Prostate gland (tissue), 2 donors: ENCODE data around the gene CARD9.

Source experiments
- POLR2AphosphoS5 ChIP-seq: sonication (generic); formaldehyde crosslinking; IDR thresholded peaks from one replicate; pipeline ENCODE4 v1.6.1; 2017; ENCODE audit warnings: antibody characterized with exemption
- TF ChIP-seq, protein P1 (sequence below), 4 experiments: fragments of 200-600 bp in 2 of 4; fragments of 450-650 bp in 2 of 4; sonication (generic) in 2 of 4; IDR thresholded peaks; 1 replicate in 3 of 4; 2 replicates in 1 of 4; pipeline ENCODE4 v1.5.1; 2016 to 2019; ENCODE audit warnings: antibody characterized with exemption in 4 of 4, mild to moderate bottlenecking in 2 of 4, moderate library complexity in 2 of 4

- TF ChIP-seq, protein P1, sequence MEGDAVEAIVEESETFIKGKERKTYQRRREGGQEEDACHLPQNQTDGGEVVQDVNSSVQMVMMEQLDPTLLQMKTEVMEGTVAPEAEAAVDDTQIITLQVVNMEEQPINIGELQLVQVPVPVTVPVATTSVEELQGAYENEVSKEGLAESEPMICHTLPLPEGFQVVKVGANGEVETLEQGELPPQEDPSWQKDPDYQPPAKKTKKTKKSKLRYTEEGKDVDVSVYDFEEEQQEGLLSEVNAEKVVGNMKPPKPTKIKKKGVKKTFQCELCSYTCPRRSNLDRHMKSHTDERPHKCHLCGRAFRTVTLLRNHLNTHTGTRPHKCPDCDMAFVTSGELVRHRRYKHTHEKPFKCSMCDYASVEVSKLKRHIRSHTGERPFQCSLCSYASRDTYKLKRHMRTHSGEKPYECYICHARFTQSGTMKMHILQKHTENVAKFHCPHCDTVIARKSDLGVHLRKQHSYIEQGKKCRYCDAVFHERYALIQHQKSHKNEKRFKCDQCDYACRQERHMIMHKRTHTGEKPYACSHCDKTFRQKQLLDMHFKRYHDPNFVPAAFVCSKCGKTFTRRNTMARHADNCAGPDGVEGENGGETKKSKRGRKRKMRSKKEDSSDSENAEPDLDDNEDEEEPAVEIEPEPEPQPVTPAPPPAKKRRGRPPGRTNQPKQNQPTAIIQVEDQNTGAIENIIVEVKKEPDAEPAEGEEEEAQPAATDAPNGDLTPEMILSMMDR (IDR thresholded peaks at IDR 0.05) = no peak
- TF ChIP-seq POLR2AphosphoS5 = no peak
Measured at GRCh38 chr9:136343884-136344269, 29.6 kb downstream of the CARD9 start.
